GM12801 (cell line): Measurements from ENCODE around the gene ATMIN.

Source experiments
- CTCF ChIP-seq: IDR thresholded peaks from one replicate; pipeline ENCODE4 v1.5.1; 2011; ENCODE audit warnings: control low read depth; ENCODE audit not compliant: insufficient read length; ENCODE audit errors: extremely low read depth

ATMIN gene

GRCh38 chr16:81006813-81007695 lies 28.6 kb upstream of the ATMIN start, which contains the start of the genes CENPN and CMC2:
Gene CENPN (plus strand): TSS chr16:81007214. CDS start chr16:81011940, 4,726 bp downstream.
Gene CMC2 (minus strand): TSS chr16:81006885. CDS start chr16:80997394, 9,491 bp downstream.
- no peak for TF ChIP-seq CTCF

- TF ChIP-seq CTCF = no peak
Measured at GRCh38 chr16:81008505-81008789, 27.2 kb upstream of the ATMIN start.

- TF ChIP-seq CTCF = no peak
Measured at GRCh38 chr16:81012974-81013373, 22.7 kb upstream of the ATMIN start.

- no peak for TF ChIP-seq CTCF
Measured at GRCh38 chr16:81014672-81015071, 21.0 kb upstream of the ATMIN start.

- TF ChIP-seq CTCF = no peak
Measured at GRCh38 chr16:81018496-81018895, 17.1 kb upstream of the ATMIN start.

- TF ChIP-seq CTCF = no peak
Measured at GRCh38 chr16:81026429-81026828, 9.2 kb upstream of the ATMIN start.

GRCh38 chr16:81029930-81030604 lies 5.6 kb upstream of the ATMIN start:
- TF ChIP-seq CTCF = no peak
